Measurements from ENCODE around the gene EHMT1. TPM values are rescaled to one million over a fixed set of nuclear protein-coding genes. Genes with fewer than 3 reads are reported as not detected.
A peak's percentile ranks its signal among the peaks of the same experiment; 100 is the strongest.

EHMT1 gene
- total and polyA plus RNA-seq, 2 donors (not counting 1 experiment from before 2014, with no cell fraction given), result 101 to 394 TPM

GRCh38 chr9:137590469-137591383, 28.1 kb upstream of the EHMT1 start, which contains the start of gene ZMYND19:
TSS of gene ZMYND19 (minus strand) at chr9:137590512. CDS start at chr9:137590263, 249 bp downstream.
- DNase-seq (peak; percentile 94), ATAC-seq (ENCODE audit: low read depth) (peak; percentile 97)
- Histone ChIP-seq H3K9me3 (ENCODE audit: control extremely low read depth in 1 of 3, control insufficient read depth in 2 of 3, insufficient read depth in 1 of 3, low read length in 2 of 3) (no peaks in the 10 kb centered on the region), H3K27ac (ENCODE audit: low read length in 2 of 2) (peak within 1 kb of the TSS in 1 of 2 donors; percentile 66), H3K9ac (ENCODE audit: low read length) (peak within 1 kb of the TSS; percentile 74), H3K27me3 (replicated peaks in 1 of 4; ENCODE audit: control extremely low read depth in 1 of 4, control insufficient read depth in 3 of 4, insufficient read depth in 4 of 4, low read length in 3 of 4) (no peaks in the 10 kb centered on the region), H3K36me3 (replicated peaks in 1 of 2; ENCODE audit: control extremely low read depth in 1 of 2, control insufficient read depth in 1 of 2, extremely low read depth in 1 of 2, insufficient read depth in 2 of 2, low read length in 1 of 2) (peaks cover 0 to 23% of the 10 kb centered on the region in 2 experiments), H3K79me2 (ENCODE audit: control insufficient read depth, insufficient read depth, low read length) (peaks cover 13% of the 10 kb centered on the region), H3K4me1 (ENCODE audit: control insufficient read depth in 2 of 2, insufficient read depth in 2 of 2, low read length in 2 of 2) (peaks cover 9 to 15% of the 10 kb centered on the region in 2 donors), H2AFZ (ENCODE audit: insufficient read depth, low read depth, low read length, poor library complexity, severe bottlenecking) (peak within 1 kb of the TSS; percentile 97), H4K20me1 (ENCODE audit: control insufficient read depth, insufficient read depth, low read length, poor library complexity, severe bottlenecking) (peaks cover 5% of the 10 kb centered on the region), H3K4me3 (ENCODE audit: control extremely low read depth in 1 of 5, extremely low read depth in 1 of 5, insufficient read depth in 1 of 5, low read depth in 2 of 5, low read length in 4 of 5) (peak within 1 kb of the TSS; percentile 38 to 83 (median 80)), H3K4me2 (replicated peaks; ENCODE audit: low read depth, low read length, poor library complexity, severe bottlenecking) (peak within 1 kb of the TSS; percentile 100)
- no peaks in the 10 kb centered on the region for H3K9me3 Mint-ChIP-seq (ENCODE audit: insufficient read depth)
- under 1% methylated on average over 111 of the region's 113 CpGs for WGBS (ENCODE audit: insufficient coverage)
- peak within 1 kb of the TSS; percentile 99 for H3K4me3 Mint-ChIP-seq
- no peaks in the 10 kb centered on the region for H3K27me3 Mint-ChIP-seq
- TF ChIP-seq CTCF (IDR thresholded peaks at IDR 0.05), result no peak
- TF ChIP-seq EZH2 (IDR thresholded peaks at IDR 0.05; ENCODE audit: borderline replicate concordance, insufficient read depth, low read depth, low read length, poor library complexity, severe bottlenecking), result no peak
- ChIA-PET POLR2A (interaction anchor here (0.5 to 1.6 kb wide), 6 partner anchors 11 to 473 kb away, joined by 3 to 8 read pairs (median 6); partner anchors contain the start of genes ARRDC1 and EHMT1), CTCF (no interaction called here)
- intact Hi-C loops (cut with micrococcal nuclease), result loop anchor here (1.0 to 2.0 kb wide), 4 partner anchors 12 to 40 kb away; partner anchors contain the start of genes ARRDC1, DPH7, MRPL41 and PNPLA7
- H3K27ac Mint-ChIP-seq, result peak within 1 kb of the TSS; percentile 95
- peaks cover 12% of the 10 kb centered on the region for H3K4me1 Mint-ChIP-seq

GRCh38 chr9:137592767-137593166, 26.0 kb upstream of the EHMT1 start:
- ChIA-PET POLR2A (no interaction called here), CTCF (no interaction called here)
- H3K4me3 Mint-ChIP-seq, result no peak overlapping the region
- no peaks in the 10 kb centered on the region for H3K9me3 ChIP-seq (ENCODE audit: control extremely low read depth in 1 of 3, control insufficient read depth in 2 of 3, insufficient read depth in 1 of 3, low read length in 2 of 3)
- intact Hi-C loops (cut with micrococcal nuclease), result no loop called here
- H3K27ac Mint-ChIP-seq, result no peak overlapping the region
- DNase-seq (no peak), ATAC-seq (ENCODE audit: low read depth) (no peak)
- H3K4me1 ChIP-seq (ENCODE audit: control insufficient read depth in 2 of 2, insufficient read depth in 2 of 2, low read length in 2 of 2), result peaks cover 9 to 15% of the 10 kb centered on the region in 2 donors
- H3K27me3 ChIP-seq (replicated peaks in 1 of 4; ENCODE audit: control extremely low read depth in 1 of 4, control insufficient read depth in 3 of 4, insufficient read depth in 4 of 4, low read length in 3 of 4), result no peaks in the 10 kb centered on the region
- no peak overlapping the region for H2AFZ ChIP-seq (ENCODE audit: insufficient read depth, low read depth, low read length, poor library complexity, severe bottlenecking)
- H3K4me3 ChIP-seq (ENCODE audit: control extremely low read depth in 1 of 5, extremely low read depth in 1 of 5, insufficient read depth in 1 of 5, low read depth in 2 of 5, low read length in 4 of 5), result no peak overlapping the region
- peaks cover 13% of the 10 kb centered on the region for H3K79me2 ChIP-seq (ENCODE audit: control insufficient read depth, insufficient read depth, low read length)
- no peaks in the 10 kb centered on the region for H3K27me3 Mint-ChIP-seq
- no peaks in the 10 kb centered on the region for H3K9me3 Mint-ChIP-seq (ENCODE audit: insufficient read depth)
- TF ChIP-seq CTCF (IDR thresholded peaks at IDR 0.05) (no peak), EZH2 (IDR thresholded peaks at IDR 0.05; ENCODE audit: borderline replicate concordance, insufficient read depth, low read depth, low read length, poor library complexity, severe bottlenecking) (no peak)
- no peak overlapping the region for H3K4me2 ChIP-seq (replicated peaks; ENCODE audit: low read depth, low read length, poor library complexity, severe bottlenecking)
- H4K20me1 ChIP-seq (ENCODE audit: control insufficient read depth, insufficient read depth, low read length, poor library complexity, severe bottlenecking), result peaks cover 5% of the 10 kb centered on the region
- H3K9ac ChIP-seq (ENCODE audit: low read length), result no peak overlapping the region
- 86% methylated on average over 6 of the region's 7 CpGs for WGBS (ENCODE audit: insufficient coverage)
- no peak overlapping the region for H3K27ac ChIP-seq (ENCODE audit: low read length in 2 of 2)
- peaks cover 12% of the 10 kb centered on the region for H3K4me1 Mint-ChIP-seq
- H3K36me3 ChIP-seq (replicated peaks in 1 of 2; ENCODE audit: control extremely low read depth in 1 of 2, control insufficient read depth in 1 of 2, extremely low read depth in 1 of 2, insufficient read depth in 2 of 2, low read length in 1 of 2), result peaks cover 0 to 2% of the 10 kb centered on the region in 2 experiments
